WERI-Rb-1 (cell line): ENCODE results near the gene RFX1.

Experiments
- DNase-seq: peaks from one replicate; pipeline ENCODE4 v3.0.0-alpha.2; 2020
- H3K27ac ChIP-seq: fragments of 250-450 bp; sonication (Bioruptor Pico); 2 replicates; pipeline ENCODE4 v1.5.1; 2020; ENCODE audit warnings: mild to moderate bottlenecking, moderate library complexity
- H3K27me3 ChIP-seq: fragments of 250-450 bp; sonication (Bioruptor Pico); 2 replicates; pipeline ENCODE4 v1.5.1; 2021; ENCODE audit warnings: mild to moderate bottlenecking, low read depth, moderate library complexity; ENCODE audit not compliant: insufficient read depth, severe bottlenecking
- H3K36me3 ChIP-seq: fragments of 250-450 bp; sonication (Bioruptor Pico); 2 replicates; pipeline ENCODE4 v1.5.1; 2020; ENCODE audit warnings: mild to moderate bottlenecking, moderate library complexity
- H3K4me3 ChIP-seq: 2 replicates; pipeline ENCODE4 v1.5.1; 2011; ENCODE audit warnings: low read depth, mild to moderate bottlenecking, control low read depth, low read length
- H3K9me3 ChIP-seq: fragments of 250-450 bp; sonication (Bioruptor Pico); 2 replicates; pipeline ENCODE4 v1.5.1; 2021; ENCODE audit warnings: mild to moderate bottlenecking, moderate library complexity; ENCODE audit not compliant: severe bottlenecking
- TF ChIP-seq, protein P1 (sequence below): IDR thresholded peaks from 2 replicates; pipeline ENCODE4 v1.5.1; 2011; ENCODE audit warnings: low read depth, mild to moderate bottlenecking, control low read depth, inconsistent platforms, low read length

RFX1 gene

DNA sequence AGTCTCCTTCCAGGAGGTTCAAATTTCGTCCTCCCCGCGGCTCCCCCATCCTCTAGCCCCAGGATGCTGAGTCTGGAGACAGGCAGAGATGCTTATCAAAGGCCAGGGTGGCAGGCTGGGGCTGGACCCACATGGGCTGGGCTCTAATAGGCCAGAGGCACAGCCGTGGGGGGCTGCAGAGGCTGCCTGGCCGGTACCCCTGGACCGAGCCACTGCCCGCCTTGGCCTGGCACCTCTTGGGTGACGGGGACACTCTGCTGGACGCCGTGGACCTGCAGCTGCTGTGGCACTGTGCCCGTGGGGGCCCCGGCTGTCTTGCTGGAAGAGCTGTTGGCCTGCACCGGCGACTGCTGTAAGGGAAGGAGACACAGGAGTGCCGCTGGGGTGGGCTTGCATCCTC is 25.8 kb downstream of the RFX1 start:
- Histone ChIP-seq H3K9me3 (no peaks in the 10 kb centered on the region), H3K36me3 (peaks cover 32% of the 10 kb centered on the region), H3K27ac (no peak overlapping the region), H3K4me3 (no peak overlapping the region), H3K27me3 (no peaks in the 10 kb centered on the region)
- TF ChIP-seq, protein P1, sequence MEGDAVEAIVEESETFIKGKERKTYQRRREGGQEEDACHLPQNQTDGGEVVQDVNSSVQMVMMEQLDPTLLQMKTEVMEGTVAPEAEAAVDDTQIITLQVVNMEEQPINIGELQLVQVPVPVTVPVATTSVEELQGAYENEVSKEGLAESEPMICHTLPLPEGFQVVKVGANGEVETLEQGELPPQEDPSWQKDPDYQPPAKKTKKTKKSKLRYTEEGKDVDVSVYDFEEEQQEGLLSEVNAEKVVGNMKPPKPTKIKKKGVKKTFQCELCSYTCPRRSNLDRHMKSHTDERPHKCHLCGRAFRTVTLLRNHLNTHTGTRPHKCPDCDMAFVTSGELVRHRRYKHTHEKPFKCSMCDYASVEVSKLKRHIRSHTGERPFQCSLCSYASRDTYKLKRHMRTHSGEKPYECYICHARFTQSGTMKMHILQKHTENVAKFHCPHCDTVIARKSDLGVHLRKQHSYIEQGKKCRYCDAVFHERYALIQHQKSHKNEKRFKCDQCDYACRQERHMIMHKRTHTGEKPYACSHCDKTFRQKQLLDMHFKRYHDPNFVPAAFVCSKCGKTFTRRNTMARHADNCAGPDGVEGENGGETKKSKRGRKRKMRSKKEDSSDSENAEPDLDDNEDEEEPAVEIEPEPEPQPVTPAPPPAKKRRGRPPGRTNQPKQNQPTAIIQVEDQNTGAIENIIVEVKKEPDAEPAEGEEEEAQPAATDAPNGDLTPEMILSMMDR = no peak
- DNase-seq = no peak

GRCh38 chr19:13979686-13980085 is 26.4 kb downstream of the RFX1 start:
- TF ChIP-seq, protein P1 = no peak
- no peak for DNase-seq
- H3K4me3 ChIP-seq = no peak overlapping the region

GRCh38 chr19:13979244-13979615 is 26.9 kb downstream of the RFX1 start:
- Histone ChIP-seq H3K4me3 (no peak overlapping the region), H3K36me3 (peaks cover 32% of the 10 kb centered on the region), H3K9me3 (no peaks in the 10 kb centered on the region), H3K27me3 (no peaks in the 10 kb centered on the region), H3K27ac (no peak overlapping the region)
- DNase-seq = no peak
- TF ChIP-seq, protein P1 = no peak

More at GRCh38 chr19:13979686-13980085, 26.4 kb downstream of the RFX1 start:
- Histone ChIP-seq H3K27me3 (no peaks in the 10 kb centered on the region), H3K9me3 (no peaks in the 10 kb centered on the region), H3K27ac (no peak overlapping the region), H3K36me3 (peaks cover 32% of the 10 kb centered on the region)

DNA sequence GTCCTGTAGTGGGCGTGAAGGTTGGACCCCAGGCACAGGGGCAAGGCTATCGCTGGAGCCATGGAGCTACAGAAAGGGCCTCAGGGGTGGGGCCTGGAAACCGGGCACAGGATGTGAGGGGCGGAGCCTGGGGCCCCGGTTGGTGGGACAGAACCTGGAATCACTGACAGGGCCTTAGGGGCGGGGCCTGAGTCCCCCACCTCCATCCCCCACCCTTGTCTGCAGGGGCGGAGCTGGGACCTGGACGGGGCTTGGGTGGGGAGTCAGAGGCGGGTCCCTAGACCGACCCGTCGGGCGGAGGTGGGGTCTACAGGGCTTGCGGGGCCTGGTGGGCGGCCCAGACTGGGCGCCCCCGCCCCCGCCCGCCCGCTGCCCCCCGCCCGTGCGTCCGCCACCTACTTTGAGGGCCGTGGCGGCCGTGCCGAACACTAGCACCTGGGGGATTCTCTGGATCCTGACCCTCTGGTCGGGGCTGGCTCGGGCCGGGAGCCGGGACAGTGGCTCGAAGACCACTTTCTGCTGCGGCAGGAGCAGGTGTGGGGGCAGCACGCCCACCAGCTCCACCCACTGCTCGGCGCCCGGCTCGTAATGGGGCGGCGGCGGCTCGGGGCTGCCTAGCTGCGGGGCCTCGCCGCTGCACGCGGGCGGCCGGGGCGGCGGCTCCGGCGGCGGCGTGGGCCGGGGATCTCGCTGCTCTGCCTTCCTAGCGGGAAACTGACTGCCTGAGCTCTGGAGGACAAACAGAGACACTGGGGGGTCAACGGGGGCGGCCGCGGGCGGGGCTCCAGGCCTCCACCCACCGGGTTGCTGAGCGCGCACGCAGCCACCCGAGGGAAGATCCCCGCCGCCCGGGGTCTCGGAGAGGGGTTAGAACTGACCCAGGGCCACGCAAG is 27.5 kb downstream of the RFX1 start:
- Histone ChIP-seq H3K9me3 (no peaks in the 10 kb centered on the region), H3K27ac (no peak overlapping the region), H3K27me3 (no peaks in the 10 kb centered on the region), H3K4me3 (no peak overlapping the region), H3K36me3 (peaks cover 32% of the 10 kb centered on the region)
- DNase-seq = peak; percentile 41
- TF ChIP-seq, protein P1 = no peak

DNA sequence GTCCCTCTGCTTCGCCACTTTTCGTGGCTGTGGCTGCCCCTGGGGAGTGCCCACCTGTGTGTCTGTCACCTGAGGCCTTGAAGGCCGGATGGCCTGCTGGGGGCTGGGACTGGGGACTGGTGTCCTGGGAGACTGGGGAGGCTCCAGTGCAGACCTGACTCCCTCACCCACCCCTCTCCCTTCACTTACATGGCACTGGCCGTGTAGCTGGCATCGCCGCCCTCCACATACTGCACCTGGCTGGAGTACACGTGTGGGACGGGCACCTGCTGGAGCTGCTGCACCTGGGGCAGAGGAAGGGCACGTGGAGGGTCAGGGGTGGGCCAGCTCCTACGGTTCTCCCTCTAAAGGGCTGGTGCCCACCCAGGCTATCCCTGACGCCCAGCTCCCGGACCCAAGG is 28.3 kb downstream of the RFX1 start:
- H3K27me3 ChIP-seq = no peaks in the 10 kb centered on the region
- TF ChIP-seq, protein P1 = no peak
- H3K27ac ChIP-seq = no peak overlapping the region
- H3K36me3 ChIP-seq = peaks cover 35% of the 10 kb centered on the region
- no peak for DNase-seq
- H3K9me3 ChIP-seq = no peaks in the 10 kb centered on the region
- no peak overlapping the region for H3K4me3 ChIP-seq
